Naive thymus-derived CD4-positive, alpha-beta T cell (primary cell): ENCODE measurements around the gene PSAT1. TPM values are rescaled to one million over a fixed set of nuclear protein-coding genes. Genes with fewer than 3 reads are reported as not detected.

Source experiments
- ATAC-seq: fragments of 150-1000 bp; cut with Tn5 transposase; 2 replicates; pipeline ENCODE4 v1.10.0; 2021; ENCODE audit warnings: mild to moderate bottlenecking, moderate library complexity
- CTCF ChIA-PET: fragments of 350-600 bp; sonication (Branson Sonifier 250); formaldehyde crosslinking; loops from one replicate; lab custom pipeline; 2021; ENCODE audit warnings: antibody characterized with exemption; lab: Charles Lee
- POLR2A ChIA-PET: fragments of 350-600 bp; sonication (Branson Sonifier 250); formaldehyde crosslinking; loops from one replicate; lab custom pipeline; 2021; ENCODE audit warnings: antibody characterized with exemption, inconsistent platforms; lab: Charles Lee
- DNase-seq, 9 donors: peaks; one replicate each; pipeline versions ENCODE4 v3.0.0 to v3.0.0-alpha.2; 2020 to 2022; ENCODE audit warnings: mixed read lengths in 1 of 9
- H3K27ac ChIP-seq: one replicate; pipeline ENCODE4 v1.7.0; 2013; ENCODE audit warnings: mild to moderate bottlenecking, low read depth, low read length, moderate library complexity
- H3K27me3 ChIP-seq, 2 donors: one replicate each; pipeline ENCODE4 v1.7.0; 2013; ENCODE audit warnings: low read length in 2 of 2, mild to moderate bottlenecking in 2 of 2, moderate library complexity in 2 of 2; ENCODE audit not compliant: control insufficient read depth in 2 of 2, insufficient read depth in 2 of 2
- H3K36me3 ChIP-seq, 3 experiments: 1 replicate in 2 of 3; 2 replicates in 1 of 3; pipeline ENCODE4 v1.7.0; 2013; ENCODE audit warnings: low read length in 3 of 3, mild to moderate bottlenecking in 3 of 3, moderate library complexity in 1 of 3; ENCODE audit not compliant: insufficient read depth in 3 of 3, control insufficient read depth in 2 of 3
- H3K4me1 ChIP-seq, 2 donors: one replicate each; pipeline ENCODE4 v1.7.0; 2013; ENCODE audit warnings: low read length in 2 of 2, mild to moderate bottlenecking in 2 of 2, moderate library complexity in 1 of 2; ENCODE audit not compliant: control insufficient read depth in 2 of 2, insufficient read depth in 2 of 2
- H3K4me3 ChIP-seq: 2 replicates; pipeline ENCODE4 v1.7.0; 2013; ENCODE audit warnings: mild to moderate bottlenecking, low read length
- H3K9me3 ChIP-seq, 3 experiments: 1 replicate in 2 of 3; 2 replicates in 1 of 3; pipeline ENCODE4 v1.7.0; 2013; ENCODE audit warnings: low read length in 3 of 3; ENCODE audit not compliant: control insufficient read depth in 2 of 3
- H3K27ac Mint-ChIP-seq, 9 donors: one replicate each; pipeline ENCODE4 v1.8.0; 2020 to 2022; ENCODE audit warnings: mixed read lengths in 9 of 9, mild to moderate bottlenecking in 8 of 9, moderate library complexity in 5 of 9, inconsistent platforms in 2 of 9
- H3K27me3 Mint-ChIP-seq, 5 donors: one replicate each; pipeline ENCODE4 v1.8.0; 2021 to 2022; ENCODE audit warnings: mixed read lengths in 5 of 5, mild to moderate bottlenecking in 1 of 5
- H3K36me3 Mint-ChIP-seq, 5 donors: one replicate each; pipeline ENCODE4 v1.8.0; 2020 to 2022; ENCODE audit warnings: mixed read lengths in 5 of 5, mild to moderate bottlenecking in 3 of 5, inconsistent platforms in 1 of 5
- H3K4me1 Mint-ChIP-seq, 7 donors: one replicate each; pipeline ENCODE4 v1.8.0; 2020 to 2022; ENCODE audit warnings: mixed read lengths in 7 of 7, mild to moderate bottlenecking in 3 of 7, inconsistent platforms in 1 of 7
- H3K4me3 Mint-ChIP-seq, 10 donors: one replicate each; pipeline ENCODE4 v1.8.0; 2020 to 2022; ENCODE audit warnings: mild to moderate bottlenecking in 10 of 10, mixed read lengths in 10 of 10, moderate library complexity in 6 of 10, inconsistent platforms in 2 of 10
- H3K9me3 Mint-ChIP-seq, 11 donors: one replicate each; pipeline ENCODE4 v1.8.0; 2020 to 2022; ENCODE audit warnings: mixed read lengths in 11 of 11, mild to moderate bottlenecking in 4 of 11, inconsistent platforms in 1 of 11, moderate library complexity in 1 of 11
- intact Hi-C, 2 donors: fragments of 100-400 bp; cut with micrococcal nuclease; formaldehyde crosslinking; loops; one replicate each; pipeline ENCODE4 v1.15.1; 2023
- polyA plus RNA-seq, 2 donors: library from polyadenylated mRNA; unstranded; fragments of 300-500 nt; fragmentation: Illumina TruSeq; gene quantifications; one replicate each; pipeline ENCODE4 v1.2.3, GENCODE V29; 2021
- total RNA-seq, 6 experiments: library from RNA in 5 of 6; stranded (reverse) in 5 of 6; gene quantifications; 1 replicate in 5 of 6; 2 replicates in 1 of 6; pipeline ENCODE4 v1.2.3 and lab custom pipeline; 2021 to 2026

PSAT1 gene
- total and polyA plus RNA-seq, 7 experiments from 2014 or later: 1.6 to 65.2 (median 10.3) TPM

DNA sequence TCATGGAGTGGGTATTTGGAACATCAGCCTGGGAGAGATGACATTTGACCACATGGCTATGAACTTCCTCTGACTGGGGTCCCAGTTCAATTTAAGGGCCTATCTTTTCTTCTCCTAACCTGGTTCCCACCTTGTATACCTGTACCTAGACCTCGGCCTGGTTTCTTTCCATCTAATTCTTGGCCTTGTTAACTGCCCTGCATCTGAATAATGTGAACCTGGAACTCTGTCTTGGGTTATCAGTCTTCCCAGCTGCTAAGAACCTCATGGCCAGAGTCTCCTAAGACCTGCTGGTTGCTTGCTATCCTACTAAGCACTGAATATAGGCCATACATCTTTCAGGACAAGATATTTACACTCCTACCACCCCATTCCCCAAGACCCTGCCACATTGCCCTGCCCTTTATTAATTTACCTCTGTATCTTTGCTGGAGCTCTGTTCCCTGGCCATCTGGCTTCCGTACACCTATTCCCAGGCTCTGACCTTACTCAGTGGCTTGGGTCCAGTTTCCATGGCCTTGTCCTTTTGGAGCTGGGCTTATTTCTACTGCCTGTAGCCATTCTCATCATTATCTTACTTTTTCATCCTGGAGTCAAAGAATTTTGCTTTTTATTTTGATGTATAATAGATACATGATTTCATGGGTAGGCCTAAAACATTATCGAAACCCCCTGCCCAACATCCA is 6.6 kb downstream of the PSAT1 start:
- Histone ChIP-seq H3K4me3 (no peak overlapping the region), H3K27me3 (no peaks in the 10 kb centered on the region), H3K36me3 (peaks cover 0 to 28% (median 0%) of the 10 kb centered on the region in 3 experiments), H3K27ac (no peak overlapping the region), H3K9me3 (no peaks in the 10 kb centered on the region), H3K4me1 (no peaks in the 10 kb centered on the region)
- POLR2A ChIA-PET: no interaction called here
- intact Hi-C loops: no loop called here
- DNase-seq (no peak), ATAC-seq (no peak)
- H3K36me3 Mint-ChIP-seq: peaks cover 6 to 61% (median 34%) of the 10 kb centered on the region in 5 donors
- no peak overlapping the region for H3K4me3 Mint-ChIP-seq
- H3K27me3 Mint-ChIP-seq: no peaks in the 10 kb centered on the region
- peaks cover 0 to 28% (median 8%) of the 10 kb centered on the region in 7 donors for H3K4me1 Mint-ChIP-seq
- peak overlapping the region in 1 of 9 donors; percentile 63 for H3K27ac Mint-ChIP-seq
- CTCF ChIA-PET: no interaction called here
- no peaks in the 10 kb centered on the region for H3K9me3 Mint-ChIP-seq

DNA sequence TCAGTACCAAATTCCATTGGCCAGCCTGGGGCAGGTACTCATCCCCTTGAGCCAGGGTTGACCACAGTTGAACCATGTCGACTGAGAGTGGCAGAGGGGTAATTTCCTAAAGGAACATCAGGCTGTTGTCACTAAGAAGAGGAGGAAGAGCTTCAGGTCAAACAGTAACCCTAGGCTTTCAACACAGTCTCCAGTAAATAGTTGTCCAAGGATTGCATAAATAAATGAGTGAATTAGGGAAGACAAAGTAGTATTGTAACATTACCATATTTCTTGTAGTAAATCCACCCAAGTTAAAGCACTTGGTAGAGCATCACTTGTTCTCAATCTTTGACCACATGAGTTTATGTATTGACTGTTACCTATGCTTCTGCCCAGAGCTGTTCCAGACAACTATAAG is 7.4 kb downstream of the PSAT1 start:
- no peaks in the 10 kb centered on the region for H3K9me3 ChIP-seq
- POLR2A ChIA-PET: no interaction called here
- H3K27me3 Mint-ChIP-seq: no peaks in the 10 kb centered on the region
- H3K27me3 ChIP-seq: no peaks in the 10 kb centered on the region
- CTCF ChIA-PET: no interaction called here
- no peak for ATAC-seq
- no peaks in the 10 kb centered on the region for H3K9me3 Mint-ChIP-seq
- H3K27ac ChIP-seq: no peak overlapping the region
- H3K4me3 Mint-ChIP-seq: no peak overlapping the region
- intact Hi-C loops: no loop called here
- H3K4me3 ChIP-seq: no peak overlapping the region
- H3K36me3 ChIP-seq: peaks cover 0 to 34% (median 0%) of the 10 kb centered on the region in 3 experiments
- peak overlapping the region in 1 of 9 donors; percentile 62 for H3K27ac Mint-ChIP-seq
- H3K36me3 Mint-ChIP-seq: peaks cover 6 to 66% (median 38%) of the 10 kb centered on the region in 5 donors
- no peaks in the 10 kb centered on the region for H3K4me1 ChIP-seq
- peaks cover 0 to 23% (median 2%) of the 10 kb centered on the region in 7 donors for H3K4me1 Mint-ChIP-seq
- DNase-seq: no peak

DNA sequence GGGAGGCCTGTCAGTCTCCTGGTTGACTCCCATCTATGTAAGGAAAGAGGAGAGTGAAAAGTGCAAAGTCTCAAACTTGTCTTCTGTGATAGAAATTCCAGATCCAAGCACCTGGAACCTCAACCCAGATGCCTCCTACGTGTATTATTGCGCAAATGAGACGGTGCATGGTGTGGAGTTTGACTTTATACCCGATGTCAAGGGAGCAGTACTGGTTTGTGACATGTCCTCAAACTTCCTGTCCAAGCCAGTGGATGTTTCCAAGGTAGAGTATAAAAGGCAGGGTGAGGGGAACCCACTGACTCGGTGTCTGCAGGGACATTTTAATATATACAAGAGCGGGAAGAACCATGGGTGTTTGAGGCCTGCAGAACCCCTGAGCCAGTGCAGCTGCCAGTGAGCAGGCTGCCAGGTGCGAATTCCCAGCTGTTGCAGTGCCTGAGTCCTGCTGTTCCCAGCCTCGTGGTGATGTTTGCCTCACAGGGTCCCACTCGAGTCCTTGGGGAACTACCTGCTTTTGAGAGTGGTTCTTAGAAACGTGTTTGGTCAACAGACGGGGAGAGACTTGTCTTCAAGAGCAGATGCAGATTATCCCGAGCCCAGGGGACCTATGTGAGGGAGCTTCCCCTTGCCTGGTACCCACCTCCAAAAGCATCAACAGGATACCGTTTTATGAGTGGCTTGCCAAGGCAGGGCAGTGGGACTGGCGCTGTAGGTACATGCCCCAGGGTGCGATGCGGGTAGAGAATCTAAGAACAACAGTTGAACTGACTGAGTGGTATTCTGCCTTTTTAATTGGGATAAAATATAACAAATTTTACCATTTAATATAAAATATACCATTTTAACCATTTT is 9.5 kb downstream of the PSAT1 start:
- ChIA-PET POLR2A (no interaction called here), CTCF (no interaction called here)
- H3K4me1 ChIP-seq: no peaks in the 10 kb centered on the region
- DNase-seq (no peak), ATAC-seq (no peak)
- H3K27me3 Mint-ChIP-seq: no peaks in the 10 kb centered on the region
- H3K27ac ChIP-seq: no peak overlapping the region
- no peak overlapping the region for H3K4me3 Mint-ChIP-seq
- peaks cover 16 to 74% (median 43%) of the 10 kb centered on the region in 5 donors for H3K36me3 Mint-ChIP-seq
- no peaks in the 10 kb centered on the region for H3K9me3 Mint-ChIP-seq
- no peaks in the 10 kb centered on the region for H3K27me3 ChIP-seq
- intact Hi-C loops: no loop called here
- no peak overlapping the region for H3K27ac Mint-ChIP-seq
- no peaks in the 10 kb centered on the region for H3K9me3 ChIP-seq
- peaks cover 0 to 48% (median 0%) of the 10 kb centered on the region in 3 experiments for H3K36me3 ChIP-seq
- peaks cover 0 to 16% (median 0%) of the 10 kb centered on the region in 7 donors for H3K4me1 Mint-ChIP-seq
- no peak overlapping the region for H3K4me3 ChIP-seq

DNA sequence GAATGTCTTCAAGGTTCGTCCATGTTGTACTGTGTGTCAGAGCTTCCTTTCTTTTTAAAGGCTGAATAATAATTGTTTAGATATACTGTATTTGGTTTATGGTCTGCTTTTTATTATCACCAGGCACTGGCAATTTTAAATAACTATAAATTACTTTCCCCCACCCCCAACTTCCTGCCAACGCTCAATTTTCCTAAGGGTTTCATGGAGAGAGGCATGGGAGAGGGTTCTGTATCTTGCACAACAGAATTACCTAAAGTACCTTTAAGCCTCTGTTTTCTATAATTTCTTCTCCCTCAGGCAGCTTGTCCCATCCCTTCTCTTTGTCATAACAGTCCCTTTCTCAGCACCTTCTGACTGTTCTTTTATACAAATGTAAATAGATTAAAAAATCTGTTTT is 10.4 kb downstream of the PSAT1 start:
- Mint-ChIP-seq H3K4me1 (peaks cover 0 to 12% (median 0%) of the 10 kb centered on the region in 7 donors), H3K36me3 (peaks cover 16 to 73% (median 49%) of the 10 kb centered on the region in 5 donors), H3K27me3 (no peaks in the 10 kb centered on the region), H3K9me3 (no peaks in the 10 kb centered on the region), H3K27ac (no peak overlapping the region), H3K4me3 (no peak overlapping the region)
- peaks cover 0 to 48% (median 0%) of the 10 kb centered on the region in 3 experiments for H3K36me3 ChIP-seq
- H3K27me3 ChIP-seq: no peaks in the 10 kb centered on the region
- CTCF ChIA-PET: no interaction called here
- no peak for ATAC-seq
- H3K4me1 ChIP-seq: no peaks in the 10 kb centered on the region
- H3K4me3 ChIP-seq: no peak overlapping the region
- no peaks in the 10 kb centered on the region for H3K9me3 ChIP-seq
- no peak overlapping the region for H3K27ac ChIP-seq
- DNase-seq: no peak
- intact Hi-C loops: no loop called here
- POLR2A ChIA-PET: no interaction called here

DNA sequence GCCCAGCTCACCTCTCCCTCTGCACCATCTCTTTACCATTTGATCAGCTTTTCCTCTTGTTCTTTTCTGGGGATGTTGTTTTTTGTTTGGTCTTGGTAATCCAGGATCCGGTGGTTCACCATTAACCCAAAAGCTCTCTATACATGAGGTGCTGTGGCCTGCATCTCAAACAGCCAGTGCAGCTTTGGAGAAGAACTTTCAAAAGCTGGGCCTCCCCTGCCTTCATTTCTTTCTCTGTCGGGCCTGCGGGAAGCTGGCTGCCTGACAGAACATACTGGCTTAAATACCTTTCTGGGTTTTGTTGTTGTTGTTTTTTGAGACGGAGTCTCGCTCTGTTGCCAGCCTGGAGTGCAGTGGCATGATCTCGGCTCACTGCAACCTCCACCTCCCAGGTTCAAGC is 12.1 kb downstream of the PSAT1 start:
- peaks cover 0 to 7% (median 0%) of the 10 kb centered on the region in 7 donors for H3K4me1 Mint-ChIP-seq
- ATAC-seq (no peak), DNase-seq (no peak)
- Histone ChIP-seq H3K27ac (no peak overlapping the region), H3K4me3 (no peak overlapping the region), H3K36me3 (peaks cover 0 to 41% (median 0%) of the 10 kb centered on the region in 3 experiments), H3K9me3 (no peaks in the 10 kb centered on the region), H3K4me1 (no peaks in the 10 kb centered on the region), H3K27me3 (no peaks in the 10 kb centered on the region)
- H3K36me3 Mint-ChIP-seq: peaks cover 16 to 67% (median 40%) of the 10 kb centered on the region in 5 donors
- no peaks in the 10 kb centered on the region for H3K9me3 Mint-ChIP-seq
- CTCF ChIA-PET: interaction anchor here (1.5 kb wide), 1 partner anchor 12 kb away, joined by 5 read pairs; the partner anchor contains the start of gene PSAT1
- no peak overlapping the region for H3K27ac Mint-ChIP-seq
- POLR2A ChIA-PET: no interaction called here
- H3K27me3 Mint-ChIP-seq: no peaks in the 10 kb centered on the region
- intact Hi-C loops: no loop called here
- H3K4me3 Mint-ChIP-seq: no peak overlapping the region

DNA sequence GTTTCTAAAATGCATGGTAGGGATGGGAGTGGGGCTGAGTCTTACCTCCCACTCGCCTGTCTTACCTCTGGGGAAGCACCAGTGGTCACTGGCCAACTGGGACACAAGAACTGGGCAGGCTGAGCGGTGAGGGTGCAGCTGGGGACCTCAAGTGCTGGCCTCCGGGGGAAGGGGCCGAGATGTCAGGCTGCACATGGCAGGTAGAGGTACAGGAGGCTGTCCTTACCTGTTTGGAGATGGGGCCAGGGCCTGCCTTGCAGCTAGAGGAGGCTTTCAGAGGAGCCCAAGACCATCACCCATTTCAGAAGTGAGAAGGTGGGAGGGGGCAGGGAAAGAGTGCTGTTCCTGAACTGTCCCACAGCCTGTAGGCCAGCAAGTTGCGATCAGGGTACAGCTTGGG is 14.2 kb downstream of the PSAT1 start:
- H3K36me3 Mint-ChIP-seq: peaks cover 10 to 60% (median 30%) of the 10 kb centered on the region in 5 donors
- no peaks in the 10 kb centered on the region for H3K9me3 Mint-ChIP-seq
- Histone ChIP-seq H3K27me3 (no peaks in the 10 kb centered on the region), H3K36me3 (peaks cover 0 to 34% (median 0%) of the 10 kb centered on the region in 3 experiments), H3K9me3 (no peaks in the 10 kb centered on the region), H3K4me3 (no peak overlapping the region), H3K27ac (no peak overlapping the region), H3K4me1 (no peaks in the 10 kb centered on the region)
- H3K27me3 Mint-ChIP-seq: no peaks in the 10 kb centered on the region
- H3K4me3 Mint-ChIP-seq: no peak overlapping the region
- ChIA-PET POLR2A (no interaction called here), CTCF (no interaction called here)
- intact Hi-C loops: no loop called here
- no peak for ATAC-seq
- no peak overlapping the region for H3K27ac Mint-ChIP-seq
- DNase-seq: no peak
- peaks cover 0 to 7% (median 0%) of the 10 kb centered on the region in 7 donors for H3K4me1 Mint-ChIP-seq
